HEK293 (cell line): ENCODE results near the gene ZNF674.

Experiments
- CTCF ChIP-seq: fragments of 450-650 bp; formaldehyde crosslinking; IDR thresholded peaks from 2 replicates; pipeline ENCODE4 v1.5.1; 2016; ENCODE audit warnings: missing biosample characterization, missing genetic modification characterization
- GLIS1 ChIP-seq: fragments of 450-650 bp; formaldehyde crosslinking; IDR thresholded peaks from 2 replicates; pipeline ENCODE4 v1.5.1; 2016; ENCODE audit warnings: missing biosample characterization, missing genetic modification characterization
- INSM2 ChIP-seq: fragments of 450-650 bp; formaldehyde crosslinking; IDR thresholded peaks from 2 replicates; pipeline ENCODE4 v1.5.1; 2016; ENCODE audit warnings: missing biosample characterization, missing genetic modification characterization
- KLF1 ChIP-seq: fragments of 450-650 bp; formaldehyde crosslinking; IDR thresholded peaks from 2 replicates; pipeline ENCODE4 v1.5.1; 2016; ENCODE audit warnings: missing biosample characterization, missing genetic modification characterization
- KLF16 ChIP-seq: fragments of 450-650 bp; formaldehyde crosslinking; IDR thresholded peaks from 2 replicates; pipeline ENCODE4 v1.5.1; 2017; ENCODE audit warnings: missing biosample characterization, missing genetic modification characterization
- PRDM1 ChIP-seq: fragments of 450-650 bp; formaldehyde crosslinking; IDR thresholded peaks from 2 replicates; pipeline ENCODE4; 2016; ENCODE audit warnings: missing biosample characterization, missing genetic modification characterization
- PRDM6 ChIP-seq: fragments of 450-650 bp; formaldehyde crosslinking; IDR thresholded peaks from 2 replicates; pipeline ENCODE4 v1.5.1; 2017; ENCODE audit warnings: missing biosample characterization, missing genetic modification characterization
- ZFP37 ChIP-seq: fragments of 450-650 bp; formaldehyde crosslinking; IDR thresholded peaks from 2 replicates; pipeline ENCODE4 v1.5.1; 2016; ENCODE audit warnings: missing biosample characterization, missing genetic modification characterization
- ZIC2 ChIP-seq: fragments of 450-650 bp; formaldehyde crosslinking; IDR thresholded peaks from 2 replicates; pipeline ENCODE4 v1.5.1; 2016; ENCODE audit warnings: missing biosample characterization, missing genetic modification characterization
- ZNF2 ChIP-seq: fragments of 450-650 bp; formaldehyde crosslinking; IDR thresholded peaks from 2 replicates; pipeline ENCODE4 v1.5.1; 2016; ENCODE audit warnings: missing biosample characterization, missing genetic modification characterization
- ZNF24 ChIP-seq: fragments of 450-650 bp; formaldehyde crosslinking; IDR thresholded peaks from 2 replicates; pipeline ENCODE4 v1.5.1; 2016; ENCODE audit warnings: missing biosample characterization, missing genetic modification characterization
- ZNF449 ChIP-seq: fragments of 450-650 bp; formaldehyde crosslinking; IDR thresholded peaks from 2 replicates; pipeline ENCODE4 v1.5.1; 2017; ENCODE audit warnings: missing biosample characterization, mild to moderate bottlenecking, missing genetic modification characterization, moderate library complexity
- ZNF544 ChIP-seq: fragments of 450-650 bp; formaldehyde crosslinking; IDR thresholded peaks from 2 replicates; pipeline ENCODE4 v1.5.0; 2017; ENCODE audit warnings: missing biosample characterization, missing genetic modification characterization
- ZSCAN18 ChIP-seq: fragments of 450-650 bp; formaldehyde crosslinking; IDR thresholded peaks from 2 replicates; pipeline ENCODE4 v1.5.1; 2016; ENCODE audit warnings: missing biosample characterization, missing genetic modification characterization

- TF ChIP-seq CTCF (no peak), ZNF24 (no peak), ZIC2 (no peak), GLIS1 (tag by site-specific recombination) (no peak), PRDM6 (tag by site-specific recombination) (no peak), INSM2 (no peak), ZNF449 (tag by site-specific recombination) (no peak), KLF16 (tag by site-specific recombination) (no peak), PRDM1 (tag by site-specific recombination) (no peak), ZFP37 (tag by site-specific recombination) (no peak), ZSCAN18 (tag by site-specific recombination) (no peak), ZNF544 (tag by site-specific recombination) (no peak), ZNF2 (tag by site-specific recombination) (no peak), KLF1 (tag by site-specific recombination) (no peak)
These were observed 22.2 kb upstream of the ZNF674 start for GRCh38 chrX:46567388-46567787.
